ENCODE measurements around the gene ERAP2. TPM values are rescaled to one million over a fixed set of nuclear protein-coding genes. Genes with fewer than 3 reads are reported as not detected.
"Not testable (repeated sequence)": the region's sequence is repeated elsewhere in the genome, so short reads cannot be mapped to it uniquely, and the experiment has no call there.

The ERAP2 gene, protein sequence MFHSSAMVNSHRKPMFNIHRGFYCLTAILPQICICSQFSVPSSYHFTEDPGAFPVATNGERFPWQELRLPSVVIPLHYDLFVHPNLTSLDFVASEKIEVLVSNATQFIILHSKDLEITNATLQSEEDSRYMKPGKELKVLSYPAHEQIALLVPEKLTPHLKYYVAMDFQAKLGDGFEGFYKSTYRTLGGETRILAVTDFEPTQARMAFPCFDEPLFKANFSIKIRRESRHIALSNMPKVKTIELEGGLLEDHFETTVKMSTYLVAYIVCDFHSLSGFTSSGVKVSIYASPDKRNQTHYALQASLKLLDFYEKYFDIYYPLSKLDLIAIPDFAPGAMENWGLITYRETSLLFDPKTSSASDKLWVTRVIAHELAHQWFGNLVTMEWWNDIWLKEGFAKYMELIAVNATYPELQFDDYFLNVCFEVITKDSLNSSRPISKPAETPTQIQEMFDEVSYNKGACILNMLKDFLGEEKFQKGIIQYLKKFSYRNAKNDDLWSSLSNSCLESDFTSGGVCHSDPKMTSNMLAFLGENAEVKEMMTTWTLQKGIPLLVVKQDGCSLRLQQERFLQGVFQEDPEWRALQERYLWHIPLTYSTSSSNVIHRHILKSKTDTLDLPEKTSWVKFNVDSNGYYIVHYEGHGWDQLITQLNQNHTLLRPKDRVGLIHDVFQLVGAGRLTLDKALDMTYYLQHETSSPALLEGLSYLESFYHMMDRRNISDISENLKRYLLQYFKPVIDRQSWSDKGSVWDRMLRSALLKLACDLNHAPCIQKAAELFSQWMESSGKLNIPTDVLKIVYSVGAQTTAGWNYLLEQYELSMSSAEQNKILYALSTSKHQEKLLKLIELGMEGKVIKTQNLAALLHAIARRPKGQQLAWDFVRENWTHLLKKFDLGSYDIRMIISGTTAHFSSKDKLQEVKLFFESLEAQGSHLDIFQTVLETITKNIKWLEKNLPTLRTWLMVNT
- 129 and 135 TPM in 2 replicates for total RNA-seq

DNA sequence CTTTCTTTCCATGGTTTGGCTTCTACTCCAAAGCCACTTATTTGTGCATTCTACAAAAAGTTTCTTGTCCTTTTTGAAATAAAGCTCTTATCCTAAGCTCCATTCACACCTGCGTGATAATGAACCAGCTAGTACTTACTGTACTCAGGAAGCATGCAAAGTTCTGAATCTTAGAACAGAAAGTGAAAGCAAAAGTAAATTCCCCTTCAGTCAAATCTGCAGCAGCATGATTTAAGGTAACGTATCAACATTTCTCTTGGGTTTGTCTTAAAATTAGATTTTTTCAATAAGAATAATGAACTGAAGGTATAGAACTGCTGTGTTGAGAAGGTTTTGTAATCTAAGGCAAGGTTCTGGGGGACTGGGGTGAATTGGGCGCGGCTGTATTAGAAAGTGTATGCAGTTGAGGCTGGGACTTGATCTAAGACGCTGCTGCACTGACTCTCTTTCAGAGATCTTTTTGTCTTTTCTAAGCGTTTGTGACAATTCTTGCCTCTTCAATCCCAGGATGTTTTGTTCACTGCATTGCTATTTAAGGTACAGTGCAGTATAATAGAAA lies at the start of gene ERAP2:
Gene ERAP2 (plus strand): TSS at position 209 of the 559 bp plus-strand sequence. CDS start 3,186 bp downstream, outside the sequence.
- intact Hi-C loops (cut with micrococcal nuclease): loop anchor here (1.0 to 5.0 kb wide), 8 partner anchors 10 to 306 kb away; partner anchors contain the start of genes CAST, ERAP1 and RIOK2

DNA sequence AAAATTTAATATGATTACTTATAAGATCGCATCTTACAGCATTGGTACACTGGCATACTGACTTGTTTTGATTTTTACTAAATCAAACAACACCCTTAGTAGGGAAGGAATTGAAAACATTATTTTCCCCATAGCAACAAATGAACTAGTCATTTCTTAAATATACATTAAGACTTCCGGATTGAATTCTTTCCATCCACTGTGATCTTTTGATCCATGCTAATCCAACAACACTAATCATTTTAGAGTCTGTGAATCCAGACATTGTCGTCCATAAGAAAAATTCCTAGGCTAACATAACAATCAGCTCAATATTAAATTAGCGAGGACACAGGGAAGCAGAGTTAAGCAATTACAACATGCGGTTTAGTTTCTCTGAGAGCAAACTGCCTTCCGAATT lies 47.0 kb upstream of the ERAP2 start:
- intact Hi-C loops (cut with micrococcal nuclease): no loop called here

DNA sequence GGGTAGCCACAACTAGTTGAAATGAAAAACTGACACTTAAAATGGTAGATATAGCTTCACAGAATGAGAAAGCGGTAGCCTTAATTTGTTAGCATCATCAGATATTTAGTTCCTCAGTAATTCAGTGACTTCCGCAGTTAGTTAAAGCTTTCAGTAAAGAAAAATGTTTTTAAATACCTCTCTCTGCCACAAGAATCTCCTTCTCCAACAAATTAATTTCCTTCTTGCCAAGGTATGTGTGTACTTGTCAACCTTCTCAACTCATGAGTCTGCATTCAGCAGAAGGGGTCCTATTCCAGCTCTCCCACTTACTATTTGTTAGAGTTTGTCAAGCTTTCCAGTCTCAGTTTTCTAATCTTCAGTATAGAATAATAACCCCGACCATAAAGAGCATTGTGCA lies 42.3 kb upstream of the ERAP2 start:
- intact Hi-C loops (cut with micrococcal nuclease): no loop called here

DNA sequence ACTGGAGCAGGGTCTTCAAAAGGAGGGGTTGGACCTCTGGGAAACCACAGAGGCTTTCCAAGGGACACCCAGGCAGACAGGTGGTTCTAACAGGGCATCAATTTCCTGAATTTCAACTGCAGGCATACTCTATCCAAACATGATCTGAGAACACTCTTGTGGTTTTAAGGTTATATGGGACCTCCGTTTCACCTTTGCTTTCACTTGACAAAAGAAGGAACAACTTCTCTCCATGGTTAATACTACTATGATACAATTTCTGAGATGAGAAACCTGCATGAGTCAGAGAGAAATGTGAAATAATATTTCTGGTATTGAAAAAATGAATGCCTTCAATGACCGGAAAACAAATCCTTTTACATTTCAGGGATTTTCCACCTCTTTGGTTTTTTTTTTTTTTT lies 40.5 kb upstream of the ERAP2 start:
- intact Hi-C loops (cut with micrococcal nuclease): no loop called here

DNA sequence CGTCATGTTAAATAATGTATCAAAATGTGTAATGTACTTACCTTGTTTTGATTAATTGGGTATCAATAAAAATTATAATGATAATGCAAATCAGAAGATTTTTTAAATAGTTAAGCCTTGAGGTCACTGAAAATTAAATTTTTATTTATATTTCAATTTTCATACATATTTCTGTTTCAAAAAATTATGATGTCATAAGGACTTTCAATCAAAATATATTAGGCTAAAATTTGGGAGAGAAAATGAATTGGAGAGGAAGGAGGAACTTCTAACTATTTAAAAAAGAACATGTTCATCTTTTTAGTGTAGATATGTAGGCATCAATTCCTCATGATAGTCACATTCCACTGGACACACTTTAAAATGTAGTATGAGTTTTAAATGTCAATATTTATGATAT lies 39.5 kb upstream of the ERAP2 start:
- intact Hi-C loops (cut with micrococcal nuclease): no loop called here

DNA sequence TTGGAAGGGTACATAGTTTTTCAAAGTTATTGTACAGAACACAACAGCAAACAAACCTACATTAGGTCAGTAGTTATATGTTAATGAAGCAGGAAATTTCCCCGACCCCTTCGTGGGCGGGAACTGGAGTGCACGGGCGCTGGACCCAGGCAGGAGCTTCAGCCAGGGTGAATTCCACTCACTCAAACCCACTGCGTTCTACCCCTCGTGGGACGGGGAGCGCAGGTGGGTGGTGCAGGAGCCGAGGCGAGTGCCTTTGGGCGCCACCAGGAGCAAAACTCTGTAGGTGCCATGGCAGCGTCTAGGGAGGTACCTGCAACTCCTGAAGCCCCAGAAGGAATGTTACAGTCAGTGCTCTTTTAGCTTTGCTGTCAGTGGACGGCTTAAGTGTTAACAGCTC lies 39.0 kb upstream of the ERAP2 start:
- intact Hi-C loops (cut with micrococcal nuclease): no loop called here

DNA sequence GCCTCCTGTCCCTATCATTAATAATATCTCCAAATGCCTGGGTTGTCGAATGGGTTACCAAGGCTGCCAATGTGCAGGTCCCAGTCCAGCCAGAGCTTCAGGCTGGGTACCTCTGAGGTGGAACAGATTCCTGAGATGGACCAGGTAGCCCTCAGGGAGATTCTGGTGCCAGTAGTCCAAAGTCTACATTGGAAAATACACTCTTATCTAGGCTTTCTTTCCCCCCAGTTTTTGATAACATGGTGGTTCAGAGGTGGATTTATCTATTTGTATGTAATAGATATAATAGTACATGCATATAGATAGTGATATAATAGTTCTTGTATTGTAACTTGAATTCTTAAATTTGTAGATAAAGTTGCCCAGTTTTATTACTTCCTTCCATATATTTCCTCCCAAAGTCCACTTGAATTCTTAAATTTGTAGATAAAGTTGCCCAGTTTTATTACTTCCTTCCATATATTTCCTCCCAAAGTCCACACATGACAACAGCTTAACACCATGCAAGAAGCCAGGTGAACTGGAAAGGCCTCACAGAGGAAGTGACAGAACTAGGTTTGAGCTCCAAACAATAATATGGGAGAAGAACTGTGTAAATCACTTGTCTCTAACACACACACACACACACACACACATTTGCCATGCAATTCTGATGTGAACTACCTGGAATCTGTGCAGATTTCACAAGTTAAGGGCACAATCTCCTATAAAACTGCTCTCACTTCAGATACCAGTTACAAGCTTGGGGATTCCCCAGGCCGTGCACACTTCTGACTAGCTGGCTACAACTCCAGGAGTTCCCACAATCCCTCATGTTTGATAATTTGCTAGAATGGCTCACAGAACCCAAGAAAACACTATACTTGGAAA lies 37.9 kb upstream of the ERAP2 start:
- intact Hi-C loops (cut with micrococcal nuclease): no loop called here

DNA sequence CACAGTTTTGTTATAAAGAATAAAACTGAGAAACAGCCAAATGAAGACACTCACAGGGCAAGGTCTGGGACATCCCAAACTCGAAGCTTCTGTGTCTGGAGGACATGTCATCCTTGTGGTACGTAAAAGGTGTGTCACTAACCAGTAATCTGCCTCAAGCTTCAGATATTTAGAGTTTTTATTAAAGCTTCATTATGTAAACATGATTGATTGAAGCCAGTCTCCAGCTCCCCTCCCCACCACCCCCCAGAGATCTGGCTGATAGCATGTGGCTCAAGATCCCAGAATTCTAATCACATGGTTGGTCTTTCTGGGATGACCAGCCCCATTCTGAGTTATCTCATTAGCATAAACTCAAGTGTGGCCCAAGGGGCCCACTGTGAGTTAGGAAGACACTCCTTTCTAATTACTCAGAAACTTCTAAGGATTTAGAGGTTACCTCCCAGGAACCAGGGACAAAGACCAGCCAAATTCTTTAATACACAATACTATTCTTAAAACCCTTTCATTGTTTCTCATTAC lies 37.2 kb upstream of the ERAP2 start:
- intact Hi-C loops (cut with micrococcal nuclease): no loop called here

DNA sequence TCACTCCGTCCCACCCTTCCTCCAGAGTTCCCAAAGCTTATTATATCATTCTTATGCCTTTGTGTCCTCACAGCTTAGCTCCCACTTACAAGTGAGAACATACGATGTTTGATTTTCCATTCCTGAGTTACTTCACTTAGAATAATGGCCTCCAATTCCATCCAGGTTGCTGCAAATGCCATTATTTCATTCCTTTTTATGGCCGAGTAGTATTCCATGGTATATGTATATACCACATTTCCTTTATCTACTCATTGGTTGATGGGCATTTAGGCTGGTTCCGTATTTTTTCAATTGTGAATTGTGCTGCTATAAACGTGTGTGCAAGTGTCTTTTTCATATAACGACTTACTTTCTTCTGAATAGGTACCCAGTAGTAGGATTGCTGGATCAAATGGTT lies 34.4 kb upstream of the ERAP2 start:
- intact Hi-C loops (cut with micrococcal nuclease): not testable (repeated sequence)

DNA sequence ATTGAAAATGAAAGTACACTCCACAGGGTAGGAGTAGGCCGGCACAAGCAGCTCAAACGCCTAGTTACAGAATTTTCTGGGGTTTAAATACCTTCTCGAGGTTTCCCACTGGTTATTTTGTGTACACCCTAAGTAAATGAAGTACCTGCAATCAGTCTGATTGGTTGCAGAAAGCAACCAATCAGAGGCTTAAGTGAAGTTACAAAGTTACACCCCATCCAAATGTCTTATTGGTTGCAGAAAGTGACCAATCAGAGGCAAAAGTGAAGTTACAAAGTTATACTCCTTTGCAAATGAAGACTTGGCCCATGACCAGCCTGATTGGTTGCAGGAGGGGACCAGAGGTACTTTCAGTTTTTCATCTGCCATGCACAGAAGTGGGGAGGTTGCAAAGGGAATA lies 33.2 kb upstream of the ERAP2 start:
- intact Hi-C loops (cut with micrococcal nuclease): no loop called here

DNA sequence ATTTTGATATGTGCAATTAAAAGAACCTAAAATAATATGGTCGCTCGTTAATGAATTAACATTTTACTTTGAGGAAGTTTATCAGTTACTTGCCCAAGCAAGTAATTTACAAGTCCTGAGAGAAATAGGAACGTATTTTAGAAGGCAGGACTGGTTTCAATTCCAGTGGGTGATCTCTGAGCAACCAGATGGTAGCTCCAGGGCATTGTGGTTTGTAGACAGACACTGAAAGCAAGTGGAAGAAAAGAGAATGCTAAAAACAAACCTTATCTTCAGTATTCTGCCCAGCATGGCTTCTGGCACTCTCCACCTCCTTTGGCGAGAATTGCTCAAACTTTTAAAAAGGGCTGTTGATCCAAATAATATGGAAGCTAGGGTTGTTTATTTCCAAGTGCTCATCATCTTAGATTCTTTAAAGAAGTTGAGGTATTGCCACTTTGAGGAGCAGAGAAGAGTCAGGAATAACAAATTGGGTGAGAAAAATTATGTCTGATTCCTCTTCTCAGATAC lies 31.8 kb upstream of the ERAP2 start:
- intact Hi-C loops (cut with micrococcal nuclease): no loop called here

DNA sequence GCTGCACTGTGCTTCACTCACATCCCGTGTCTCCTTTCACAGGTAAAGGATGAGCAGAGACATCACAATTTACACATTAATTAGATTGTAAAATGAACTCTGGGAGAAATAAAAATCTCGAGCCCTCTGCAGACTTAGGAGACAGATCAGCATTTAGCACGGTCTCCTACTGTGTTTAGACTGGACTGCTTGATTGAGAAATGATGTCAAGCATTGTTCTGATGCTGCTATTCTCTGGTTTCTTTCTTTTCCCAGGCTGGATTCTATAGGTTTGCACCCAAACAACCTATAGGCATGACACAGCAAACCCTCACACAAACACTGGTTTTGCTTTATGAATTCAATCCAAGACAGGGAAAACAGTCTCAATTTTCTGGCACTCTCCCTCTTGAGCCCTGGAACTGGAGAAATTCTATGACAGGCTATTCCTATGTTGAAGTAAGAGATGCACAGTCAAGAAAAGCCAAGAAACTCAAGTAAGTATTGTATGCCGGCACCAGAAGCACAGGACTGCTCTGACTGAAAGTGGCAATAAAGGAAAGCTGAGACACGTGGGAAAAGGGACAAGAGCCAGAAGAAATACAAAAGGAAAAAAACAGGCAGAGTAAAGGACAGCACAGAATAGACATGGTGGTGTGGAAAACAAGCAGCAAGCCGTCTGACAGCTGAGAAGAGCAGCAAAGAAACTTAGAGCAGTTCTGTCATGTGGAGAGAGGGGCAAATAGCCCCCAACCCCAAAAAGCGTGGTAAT lies 24.8 kb upstream of the ERAP2 start:
- intact Hi-C loops (cut with micrococcal nuclease): no loop called here

DNA sequence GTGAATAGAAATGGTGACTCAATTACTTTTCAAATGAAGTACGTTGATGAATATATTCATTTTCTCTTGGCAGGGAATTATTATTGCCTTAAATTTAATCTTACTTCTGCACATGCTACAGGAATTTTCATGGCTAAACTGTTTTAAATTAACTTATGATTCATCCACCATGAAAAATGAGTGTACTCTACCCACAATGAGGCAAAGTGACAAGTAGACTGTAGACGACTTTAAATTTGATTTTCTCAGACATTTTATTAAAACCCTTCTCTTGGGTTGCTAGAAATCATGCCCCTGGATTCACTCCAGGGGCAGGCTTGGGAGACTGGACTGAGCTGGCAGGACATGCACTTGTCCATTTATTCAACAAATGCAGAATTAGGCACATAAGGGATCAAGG lies 23.5 kb upstream of the ERAP2 start:
- intact Hi-C loops (cut with micrococcal nuclease): no loop called here

DNA sequence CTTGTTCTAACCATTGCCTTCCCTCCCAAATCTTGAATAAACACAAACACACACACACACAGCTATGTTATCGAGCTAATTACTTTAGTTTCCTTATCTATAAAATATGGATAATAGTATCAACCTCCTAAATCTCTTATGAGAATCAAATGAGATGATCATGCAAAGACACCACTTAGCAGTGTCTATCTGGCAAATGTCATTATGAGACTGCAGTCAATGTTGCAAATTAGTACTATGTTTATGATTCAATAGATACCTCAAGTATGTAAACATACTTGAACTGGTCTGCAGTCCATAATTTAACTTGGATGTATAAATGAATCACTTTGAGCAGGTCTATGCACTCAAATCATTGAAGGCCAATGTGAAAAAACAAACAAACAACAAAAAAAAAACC lies 22.2 kb upstream of the ERAP2 start:
- intact Hi-C loops (cut with micrococcal nuclease): no loop called here

DNA sequence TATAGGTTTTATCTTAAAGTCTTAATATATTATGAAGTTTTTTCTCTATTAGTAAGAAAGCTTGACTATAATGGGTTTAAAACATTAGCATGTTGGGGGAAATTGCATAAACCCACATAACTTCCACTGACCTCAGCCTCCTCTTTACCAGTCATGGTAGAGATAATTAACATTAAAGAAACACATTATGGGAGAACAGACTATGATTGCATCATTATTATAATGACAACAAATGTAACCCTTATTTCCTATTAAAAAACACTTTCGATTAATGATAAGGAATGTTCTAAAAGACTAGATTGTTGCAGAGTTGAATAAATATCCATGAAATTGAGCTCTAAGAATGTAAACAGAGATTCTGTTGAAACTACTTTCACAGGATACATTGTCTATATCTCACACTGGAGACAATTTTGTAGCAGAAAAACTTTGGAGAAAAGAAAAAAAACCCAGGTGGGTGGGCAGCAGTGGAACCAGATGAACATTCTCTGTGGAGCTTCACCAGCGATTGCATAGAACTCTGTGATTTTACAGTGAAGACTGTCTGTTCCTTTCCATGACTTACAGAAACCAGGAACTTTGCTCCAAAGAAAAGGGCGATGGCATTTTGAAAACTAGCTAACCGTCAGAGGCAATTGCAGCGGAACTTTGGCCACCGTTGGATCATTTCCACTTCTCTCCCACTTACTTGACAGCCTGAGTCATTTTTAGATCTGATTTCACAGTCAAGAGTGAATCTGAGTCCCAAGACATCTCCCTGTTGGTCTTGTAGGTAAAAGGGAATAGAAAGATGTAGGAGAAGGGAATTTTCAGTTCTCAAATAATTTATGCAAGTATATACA lies 21.0 kb upstream of the ERAP2 start:
- intact Hi-C loops (cut with micrococcal nuclease): no loop called here

DNA sequence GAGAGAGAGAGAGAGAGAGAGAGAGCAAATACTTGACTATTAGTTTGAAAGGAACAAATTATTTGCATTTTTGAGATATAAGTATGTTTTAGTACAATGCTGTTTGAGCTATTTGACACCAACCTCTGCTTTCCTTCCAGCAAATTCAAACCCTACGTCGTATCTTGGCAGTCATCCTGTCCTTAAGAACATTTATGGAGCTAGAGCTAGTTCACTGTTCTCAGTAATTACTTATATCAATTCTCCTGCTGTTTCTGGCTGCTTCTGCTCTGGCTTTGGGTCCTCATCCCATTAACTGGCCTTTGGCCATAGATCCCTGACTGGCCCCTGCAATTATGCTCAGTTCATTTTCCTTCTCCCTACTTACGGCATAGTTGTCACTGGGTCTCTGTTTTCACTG lies 19.9 kb upstream of the ERAP2 start:
- intact Hi-C loops (cut with micrococcal nuclease): no loop called here

DNA sequence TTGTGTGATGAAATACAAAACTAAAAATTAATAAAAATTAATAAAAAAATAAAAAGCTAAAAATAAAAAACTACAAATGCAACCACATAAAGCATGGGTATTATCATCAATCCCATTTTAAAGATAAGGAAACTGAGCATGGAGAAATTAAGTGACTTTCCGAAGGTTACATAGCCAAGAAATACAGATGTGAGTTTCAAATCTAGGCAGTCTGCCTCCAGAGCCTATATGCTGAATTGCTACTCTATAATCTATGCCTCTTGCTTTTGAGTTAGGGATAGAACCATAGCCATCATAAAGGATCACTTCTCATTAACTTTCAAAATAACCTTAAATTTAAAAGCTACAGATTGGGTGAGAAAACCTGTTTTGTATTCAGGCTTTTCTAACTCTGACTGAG lies 18.8 kb upstream of the ERAP2 start:
- intact Hi-C loops (cut with micrococcal nuclease): no loop called here

DNA sequence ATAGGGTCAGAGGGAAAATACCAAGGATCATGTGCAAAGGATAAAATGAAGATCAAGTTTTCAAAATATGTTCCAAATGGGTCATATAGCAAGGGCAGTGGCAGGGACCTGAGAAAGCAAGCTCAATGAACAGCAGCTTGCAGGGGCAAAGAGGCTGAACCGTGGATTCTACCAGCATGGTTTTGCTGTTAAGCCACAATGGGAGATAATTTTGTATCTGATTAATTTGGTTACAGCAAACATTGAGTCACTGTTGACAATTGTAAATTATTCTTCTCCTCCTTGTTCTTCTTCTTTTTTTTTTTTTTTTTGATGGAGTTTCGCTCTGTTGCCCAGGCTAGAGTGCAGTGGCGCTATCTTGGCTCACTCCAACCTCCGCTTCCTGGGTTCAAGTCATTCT lies 18.4 kb upstream of the ERAP2 start:
- intact Hi-C loops (cut with micrococcal nuclease): no loop called here

DNA sequence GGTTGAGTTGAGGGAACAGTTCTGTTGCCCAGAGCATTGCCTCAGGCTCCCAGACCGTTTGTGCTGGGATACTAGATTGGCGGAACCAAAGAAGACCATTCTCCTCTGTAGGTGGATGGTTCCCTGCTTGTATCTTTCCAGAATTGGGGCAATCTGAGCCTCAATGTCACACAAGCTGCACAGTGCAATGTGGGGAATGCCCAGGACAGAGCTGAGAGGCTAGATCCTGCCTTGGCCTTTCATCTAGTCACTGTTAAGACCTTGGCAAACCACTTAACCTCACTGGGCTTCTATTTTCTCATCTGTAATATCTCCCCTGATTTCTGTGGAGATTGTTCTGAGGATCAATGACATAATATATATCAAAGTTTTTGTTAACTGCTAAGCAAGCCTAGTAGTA lies 16.9 kb upstream of the ERAP2 start:
- intact Hi-C loops (cut with micrococcal nuclease): no loop called here
